HG02973 (cell line): Measurements from ENCODE around the gene ACOT7.
"Not testable (repeated sequence)": the region's sequence is repeated elsewhere in the genome, so short reads cannot be mapped to it uniquely, and the experiment has no call there.

Source experiments
- ATAC-seq: cut with Tn5 transposase; IDR thresholded peaks from one replicate; pipeline ENCODE4 v1.9.1; 2021; ENCODE audit warnings: moderate library complexity; ENCODE audit not compliant: unreplicated experiment

Gene ACOT7

GRCh38 chr1:6365047-6365446 lies 28.5 kb downstream of the ACOT7 start:
- no peak for ATAC-seq

DNA sequence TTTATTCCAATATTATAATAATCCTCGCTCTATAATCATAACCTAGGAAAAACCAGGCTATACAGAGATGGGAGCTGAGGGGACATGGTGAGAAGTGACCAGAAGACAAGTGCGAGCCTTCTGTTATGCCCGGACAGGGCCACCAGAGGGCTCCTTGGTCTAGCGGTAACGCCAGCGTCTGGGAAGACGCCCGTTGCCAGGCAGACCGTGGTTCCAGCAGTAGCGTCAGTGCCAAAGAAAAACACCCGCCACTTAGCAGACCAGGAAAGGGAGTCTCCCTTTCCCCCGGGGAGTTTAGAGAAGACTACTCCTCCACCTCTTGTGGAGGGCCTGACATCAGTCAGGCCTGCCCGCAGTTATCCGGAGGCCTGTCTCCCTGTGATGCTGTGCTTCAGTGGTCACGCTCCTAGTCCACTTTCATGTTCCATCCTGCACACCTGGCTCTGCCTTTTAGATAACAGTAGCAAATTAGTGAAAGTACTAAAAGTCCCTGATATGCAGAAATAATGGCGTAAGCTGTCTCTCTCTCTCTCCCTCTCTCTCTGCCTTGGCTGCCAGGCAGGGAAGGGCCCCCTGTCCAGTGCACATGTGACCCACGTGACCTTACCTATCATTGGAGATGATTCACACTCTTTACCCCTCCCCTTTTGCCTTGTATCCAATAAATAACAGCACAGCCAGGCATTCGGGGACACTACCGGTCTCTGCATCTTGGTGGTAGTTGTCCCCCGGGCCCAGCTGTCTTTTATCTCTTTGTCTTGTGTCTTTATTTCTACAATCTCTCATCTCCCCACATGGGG lies 30.3 kb downstream of the ACOT7 start:
- ATAC-seq: not testable (repeated sequence)

- no peak for ATAC-seq
Measured at GRCh38 chr1:6361124-6361775, 32.3 kb downstream of the ACOT7 start.

- no peak for ATAC-seq
Measured at GRCh38 chr1:6360517-6361070, 33.0 kb downstream of the ACOT7 start.

- peak; percentile 23 for ATAC-seq
Measured at GRCh38 chr1:6360117-6360496, 33.5 kb downstream of the ACOT7 start.

DNA sequence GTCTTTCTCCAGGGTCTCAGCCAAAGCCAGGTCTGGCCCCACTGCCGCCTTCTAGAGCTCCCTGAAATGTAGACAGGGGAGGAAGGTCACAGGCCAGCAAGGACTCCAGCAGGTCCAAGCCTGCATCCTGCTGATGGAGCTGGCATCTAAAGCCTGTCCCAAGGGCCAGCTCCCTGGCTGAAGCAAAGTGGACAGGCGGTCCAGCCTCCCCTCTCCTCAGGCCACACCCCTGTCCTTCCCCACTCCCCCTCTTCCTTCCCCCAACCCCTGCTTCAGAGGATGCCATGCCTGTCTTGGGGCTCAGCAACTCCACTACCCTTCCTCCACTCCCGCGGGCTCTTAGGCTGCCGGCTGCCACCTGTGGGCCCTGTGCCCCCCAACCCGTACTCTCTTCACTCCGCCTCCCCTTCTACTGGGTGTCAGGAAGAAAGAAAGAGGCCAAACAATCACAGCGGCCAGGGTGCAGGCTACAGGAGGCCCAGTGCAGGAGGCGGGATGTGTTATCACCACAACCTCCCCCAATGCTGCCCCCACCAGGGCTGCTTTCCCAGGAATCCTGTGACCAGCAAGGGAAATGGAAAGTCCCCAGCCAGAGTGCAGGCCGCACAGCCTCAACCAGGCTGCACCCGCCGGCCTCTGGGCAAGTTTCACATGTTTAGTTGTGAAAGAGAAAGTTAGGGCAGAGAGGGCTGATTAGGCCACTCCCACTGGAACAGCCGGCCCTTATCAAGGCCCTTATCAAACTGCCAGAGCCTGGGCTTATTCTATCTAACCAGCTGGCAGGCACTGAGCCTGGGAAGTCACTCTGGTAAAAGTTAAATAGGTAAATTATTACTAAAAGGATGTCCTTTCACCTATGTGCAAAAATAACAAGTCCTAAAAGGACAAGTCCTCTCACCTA lies 34.1 kb downstream of the ACOT7 start:
- ATAC-seq: peak; percentile 82

DNA sequence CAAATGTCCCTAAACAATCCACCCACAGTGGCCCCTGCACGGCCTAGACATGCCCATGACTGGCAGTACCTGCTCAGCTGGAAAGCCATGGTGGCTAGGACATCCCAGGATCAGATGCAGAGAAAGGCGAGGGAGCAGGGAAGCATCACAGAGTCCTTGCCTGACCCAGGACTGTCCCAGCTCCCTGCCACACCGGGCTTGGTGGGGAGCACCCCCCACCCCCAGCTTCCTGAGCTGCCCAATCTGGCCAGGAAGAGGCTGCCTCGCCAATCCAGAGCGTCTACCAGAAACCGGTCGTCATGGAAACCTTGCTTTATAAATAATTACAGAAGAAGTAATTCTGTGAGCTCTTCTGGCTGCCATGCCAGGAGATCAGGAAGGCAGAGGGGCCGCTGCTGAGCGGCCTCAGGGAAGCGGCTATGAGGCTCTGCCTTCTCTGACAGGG lies 34.8 kb downstream of the ACOT7 start:
- ATAC-seq: peak; percentile 41

- no peak for ATAC-seq
Measured at GRCh38 chr1:6358144-6358624, 35.4 kb downstream of the ACOT7 start.

DNA sequence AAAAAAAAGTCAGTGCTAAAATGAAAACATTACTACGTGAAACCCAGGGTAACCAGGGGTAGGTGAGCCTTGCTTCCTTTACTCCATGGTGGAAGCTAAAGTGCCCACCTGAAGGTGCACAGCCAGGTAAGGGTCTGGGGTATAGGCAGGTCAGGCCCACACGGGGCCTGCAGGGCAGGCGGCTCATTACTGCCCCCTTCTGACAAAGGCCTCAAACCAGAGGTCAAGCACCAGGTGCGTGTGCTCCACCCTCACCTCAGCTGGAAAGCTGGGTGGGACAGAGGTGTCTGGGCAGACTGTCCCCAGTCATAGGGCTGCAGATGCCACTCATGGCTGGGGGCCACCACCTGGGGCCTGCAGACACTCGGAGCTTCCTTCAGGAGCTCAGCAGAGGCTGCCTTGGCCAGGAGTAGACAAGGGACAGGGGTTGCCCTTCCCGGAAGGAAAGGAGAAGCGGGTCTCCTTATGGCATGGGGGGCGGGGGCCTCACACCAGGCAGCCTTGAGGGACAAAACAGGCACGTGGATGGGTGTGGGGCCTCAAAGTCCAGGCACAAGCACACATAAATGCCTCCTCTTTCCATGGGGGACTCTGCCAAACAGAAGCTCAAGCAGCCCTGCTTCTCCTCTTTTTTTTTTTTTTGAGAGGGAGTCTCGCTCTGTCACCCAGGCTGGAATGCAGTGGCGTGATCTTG lies 36.2 kb downstream of the ACOT7 start:
- no peak for ATAC-seq

GRCh38 chr1:6355621-6356020 lies 37.9 kb downstream of the ACOT7 start:
- no peak for ATAC-seq

- ATAC-seq: no peak
Measured at GRCh38 chr1:6354659-6355317, 38.8 kb downstream of the ACOT7 start.

DNA sequence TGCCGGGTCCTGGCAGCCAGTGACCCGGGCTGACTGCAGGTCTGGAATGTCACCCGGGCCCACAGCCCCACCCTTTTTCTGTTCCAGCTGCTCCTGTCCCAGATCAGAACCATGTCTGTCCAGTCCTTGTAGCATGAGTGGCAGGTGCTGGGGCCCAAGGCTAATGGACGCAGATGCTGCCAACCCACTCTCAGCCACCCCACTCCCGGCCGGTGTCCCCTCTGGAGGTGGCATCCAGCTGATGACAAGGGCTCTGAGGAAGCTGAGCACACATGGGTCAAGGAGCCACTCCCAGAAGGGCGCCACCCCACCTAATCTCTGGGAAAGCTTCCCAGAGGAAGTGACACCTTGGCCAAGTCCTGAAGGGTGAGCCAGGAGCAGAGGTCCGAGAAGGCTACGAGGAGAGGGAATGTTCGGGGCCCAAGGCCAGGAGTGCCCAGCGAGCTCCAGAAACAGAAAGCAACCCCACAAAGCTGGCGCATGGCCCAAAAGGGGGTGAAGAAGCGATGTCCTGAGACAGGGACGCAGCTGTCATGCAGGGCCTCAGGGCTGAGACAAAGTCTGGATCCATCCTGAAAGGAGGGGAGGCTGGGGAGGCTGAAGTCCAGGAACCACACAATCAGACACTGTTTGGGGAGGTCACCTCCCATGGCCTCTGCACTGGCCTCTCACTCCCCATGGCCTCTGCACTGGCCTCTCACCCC lies 39.5 kb downstream of the ACOT7 start:
- ATAC-seq: no peak

GRCh38 chr1:6353619-6353954 lies 40.0 kb downstream of the ACOT7 start:
- ATAC-seq: no peak

DNA sequence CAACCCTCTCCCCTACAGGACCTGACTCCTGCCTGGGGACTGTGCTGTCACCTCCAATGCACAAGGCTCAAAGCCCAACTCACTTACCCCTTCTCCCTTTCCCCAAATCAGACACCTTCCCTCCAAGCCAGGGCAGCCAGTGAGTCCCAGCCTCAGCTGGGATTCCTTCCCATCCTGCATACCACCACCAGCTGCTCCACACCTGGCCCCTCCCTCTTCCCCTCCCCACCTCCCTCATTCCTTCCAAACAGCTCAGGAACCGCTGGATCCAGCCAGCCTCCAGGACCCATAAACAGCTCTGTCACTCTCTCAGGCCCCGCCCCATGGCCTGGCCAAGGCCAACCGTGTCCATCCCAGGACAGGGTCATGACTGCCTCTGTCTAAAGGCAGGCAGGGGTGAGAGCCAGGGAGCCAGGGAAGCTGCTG lies 41.4 kb downstream of the ACOT7 start:
- no peak for ATAC-seq

GRCh38 chr1:6351480-6352137 lies 42.0 kb downstream of the ACOT7 start:
- no peak for ATAC-seq

DNA sequence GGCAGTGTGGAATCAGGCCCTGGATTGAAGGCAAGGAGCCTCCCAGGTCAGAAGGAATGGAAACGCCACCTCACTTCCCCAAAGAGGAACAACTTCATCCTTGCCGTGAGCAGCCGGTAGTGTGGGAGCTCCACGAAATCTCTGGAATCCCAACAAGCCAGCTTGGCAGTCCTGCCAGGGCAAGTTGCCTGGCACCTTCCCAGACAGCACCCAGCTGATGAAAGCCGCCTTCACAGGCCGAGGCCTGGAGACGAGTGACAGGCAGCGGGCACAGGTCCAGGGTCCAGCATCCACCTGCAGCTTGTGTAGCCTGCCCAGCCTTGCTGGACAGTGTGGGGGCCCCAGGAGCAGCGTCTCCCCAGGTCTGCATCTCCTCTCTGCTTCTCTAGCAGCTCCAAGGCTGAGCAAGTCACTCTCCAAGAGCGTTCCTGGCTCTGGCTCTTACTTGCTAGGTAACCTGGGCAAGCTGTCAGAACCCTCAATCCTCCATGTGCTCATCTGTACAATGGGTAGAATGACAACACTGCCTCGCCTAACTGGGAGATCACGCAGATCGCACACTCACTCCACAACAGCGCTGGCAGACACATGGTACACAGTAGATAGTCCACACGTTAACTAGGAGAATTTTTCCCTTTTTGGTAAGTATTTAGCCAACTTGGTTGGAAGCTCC lies 43.0 kb downstream of the ACOT7 start:
- ATAC-seq: no peak

DNA sequence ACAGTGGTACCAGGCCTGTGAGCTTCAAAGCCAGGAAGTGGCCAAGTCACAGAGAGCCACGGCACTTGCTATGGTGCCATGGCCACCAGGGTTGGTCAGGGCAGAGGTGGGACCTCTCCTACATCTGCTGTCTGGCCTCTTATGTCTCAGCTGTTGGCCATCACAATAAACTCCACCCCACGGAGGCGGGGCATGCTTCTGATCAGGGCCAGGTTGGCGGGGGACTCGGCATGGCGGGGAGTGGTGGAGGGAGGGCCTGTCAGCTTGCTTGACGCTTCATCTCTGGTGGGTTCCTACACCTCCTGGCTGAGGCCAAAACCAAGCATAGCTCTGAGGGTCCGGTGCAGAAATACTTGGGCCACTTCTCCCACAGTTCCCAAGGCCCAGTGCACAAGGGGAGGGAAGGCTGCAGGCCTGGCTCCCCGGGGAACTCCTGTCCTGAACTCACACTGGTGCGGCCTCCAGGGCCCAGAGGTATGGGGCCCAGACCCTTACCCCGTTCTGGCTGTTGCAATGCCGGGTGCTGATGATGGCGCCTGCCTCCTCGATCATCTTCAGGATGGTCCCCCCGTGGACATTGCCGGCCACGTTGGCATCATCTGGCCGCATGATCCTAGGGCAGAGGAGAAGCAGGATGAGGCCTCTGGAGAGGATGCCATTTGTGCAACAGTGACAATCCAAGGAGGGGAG lies 44.2 kb downstream of the ACOT7 start:
- no peak for ATAC-seq
